Stimulated activated CD8-positive, alpha-beta memory T cell treated with anti-CD3 and anti-CD28 coated beads, Interleukin-12 subunit alpha, Interleukin-12 subunit beta, amount 100 ng/mL, for 4 hours (primary cell): ENCODE data around the gene GALNT9.

Experiments
- DNase-seq: peaks from one replicate; pipeline ENCODE4 v3.0.0-alpha.2; 2020; ENCODE audit warnings: low read depth

Gene GALNT9

GRCh38 chr12:132325733-132326130 lies 3.7 kb downstream of the GALNT9 start:
- DNase-seq, result no peak

- DNase-seq, result no peak
Observed at GRCh38 chr12:132324841-132325732, 4.3 kb downstream of the GALNT9 start.

GRCh38 chr12:132324173-132324572 lies 5.2 kb downstream of the GALNT9 start:
- no peak for DNase-seq

GRCh38 chr12:132323171-132324010 lies 6.0 kb downstream of the GALNT9 start:
- DNase-seq, result no peak

GRCh38 chr12:132322206-132323132 lies 6.9 kb downstream of the GALNT9 start:
- no peak for DNase-seq

GRCh38 chr12:132321321-132322118 lies 7.9 kb downstream of the GALNT9 start:
- no peak for DNase-seq

- DNase-seq, result no peak
Observed at GRCh38 chr12:132320767-132321211, 8.6 kb downstream of the GALNT9 start.

- DNase-seq, result no peak
Observed at GRCh38 chr12:132319991-132320570, 9.3 kb downstream of the GALNT9 start.

GRCh38 chr12:132319359-132319950 lies 9.9 kb downstream of the GALNT9 start:
- DNase-seq, result no peak

- DNase-seq, result no peak
Observed at GRCh38 chr12:132318618-132319033, 10.8 kb downstream of the GALNT9 start.

- DNase-seq, result no peak
Observed at GRCh38 chr12:132318135-132318534, 11.3 kb downstream of the GALNT9 start.

- DNase-seq, result no peak
Observed at GRCh38 chr12:132317233-132317938, 12.0 kb downstream of the GALNT9 start.

- no peak for DNase-seq
Observed at GRCh38 chr12:132316497-132317232, 12.7 kb downstream of the GALNT9 start.

- DNase-seq, result no peak
Observed at GRCh38 chr12:132315951-132316350, 13.4 kb downstream of the GALNT9 start.

- no peak for DNase-seq
Observed at GRCh38 chr12:132315507-132315906, 13.9 kb downstream of the GALNT9 start.

GRCh38 chr12:132314516-132315233 lies 14.7 kb downstream of the GALNT9 start:
- no peak for DNase-seq

- no peak for DNase-seq
Observed at GRCh38 chr12:132314035-132314434, 15.4 kb downstream of the GALNT9 start.

- DNase-seq, result no peak
Observed at GRCh38 chr12:132313182-132313581, 16.2 kb downstream of the GALNT9 start.
